ENCODE data around the gene NLGN3. TPM values are rescaled to one million over a fixed set of nuclear protein-coding genes. Genes with fewer than 3 reads are reported as not detected.
A peak's percentile ranks its signal among the peaks of the same experiment; 100 is the strongest.

NLGN3 gene
- total RNA-seq, 1 donor from 2014 or later: 1.1 TPM

GRCh38 chrX:71106427-71106826 lies 38.2 kb upstream of the NLGN3 start, which contains the start of gene CXorf65:
Gene CXorf65, minus strand, starts transcription at chrX:71106740. Its CDS starts 184 bp downstream, at chrX:71106556.
- intact Hi-C loops (cut with micrococcal nuclease): loop anchor here (10.0 kb wide), 1 partner anchor 148 kb away; the partner anchor contains the start of gene ZMYM3
- peak within 1 kb of the TSS; percentile 81 for H3K27ac Mint-ChIP-seq
- peak; percentile 68 for DNase-seq

GRCh38 chrX:71107245-71107644 lies 37.4 kb upstream of the NLGN3 start:
- no peaks in the 10 kb centered on the region for H3K9me3 Mint-ChIP-seq
- H3K27ac Mint-ChIP-seq: peak overlapping the region; percentile 61
- peak overlapping the region; percentile 100 for H3K4me3 Mint-ChIP-seq
- H3K4me1 Mint-ChIP-seq: peaks cover 55% of the 10 kb centered on the region
- H3K36me3 Mint-ChIP-seq (ENCODE audit: low read depth): peaks cover 72% of the 10 kb centered on the region
- H3K27me3 Mint-ChIP-seq: no peaks in the 10 kb centered on the region
- intact Hi-C loops (cut with micrococcal nuclease): loop anchor here (10.0 kb wide), 1 partner anchor 148 kb away; the partner anchor contains the start of gene ZMYM3
- DNase-seq: no peak

More at GRCh38 chrX:71106427-71106826, 38.2 kb upstream of the NLGN3 start, which contains the start of gene CXorf65:
- Mint-ChIP-seq H3K36me3 (ENCODE audit: low read depth) (peaks cover 74% of the 10 kb centered on the region), H3K4me3 (peak within 1 kb of the TSS; percentile 100), H3K9me3 (no peaks in the 10 kb centered on the region), H3K4me1 (peaks cover 52% of the 10 kb centered on the region), H3K27me3 (no peaks in the 10 kb centered on the region)

GRCh38 chrX:71107762-71108360 lies 36.8 kb upstream of the NLGN3 start:
- intact Hi-C loops (cut with micrococcal nuclease): loop anchor here (10.0 kb wide), 1 partner anchor 147 kb away; the partner anchor contains the start of gene ZMYM3
- Mint-ChIP-seq H3K36me3 (ENCODE audit: low read depth) (peaks cover 71% of the 10 kb centered on the region), H3K4me3 (peak overlapping the region; percentile 100), H3K9me3 (no peaks in the 10 kb centered on the region), H3K4me1 (peaks cover 53% of the 10 kb centered on the region), H3K27ac (peak overlapping the region; percentile 89), H3K27me3 (no peaks in the 10 kb centered on the region)
- DNase-seq: peak; percentile 79

- H3K27ac Mint-ChIP-seq: peak overlapping the region; percentile 95
- H3K9me3 Mint-ChIP-seq: no peaks in the 10 kb centered on the region
- peaks cover 45% of the 10 kb centered on the region for H3K4me1 Mint-ChIP-seq
- intact Hi-C loops (cut with micrococcal nuclease): loop anchor here (10.0 kb wide), 1 partner anchor 146 kb away; the partner anchor contains the start of gene ZMYM3
- peaks cover 66% of the 10 kb centered on the region for H3K36me3 Mint-ChIP-seq (ENCODE audit: low read depth)
- no peaks in the 10 kb centered on the region for H3K27me3 Mint-ChIP-seq
- H3K4me3 Mint-ChIP-seq: peak overlapping the region; percentile 100
- DNase-seq: peak; percentile 63
Observed at GRCh38 chrX:71109051-71109450, 35.6 kb upstream of the NLGN3 start.

GRCh38 chrX:71111141-71111843 lies 33.3 kb upstream of the NLGN3 start, which contains the start of gene IL2RG:
Gene IL2RG, minus strand, starts transcription at chrX:71111577. Its CDS starts 38 bp downstream, at chrX:71111539.
- Mint-ChIP-seq H3K27me3 (no peaks in the 10 kb centered on the region), H3K36me3 (ENCODE audit: low read depth) (peaks cover 49% of the 10 kb centered on the region), H3K27ac (peak within 1 kb of the TSS; percentile 95), H3K4me1 (peaks cover 31% of the 10 kb centered on the region), H3K9me3 (no peaks in the 10 kb centered on the region), H3K4me3 (peak within 1 kb of the TSS; percentile 100)
- intact Hi-C loops (cut with micrococcal nuclease): loop anchor here (1.0 to 5.0 kb wide), 4 partner anchors 8 to 421 kb away; partner anchors contain the start of genes OGT and TAF1
- DNase-seq: peak; percentile 93

- Mint-ChIP-seq H3K4me1 (peaks cover 27% of the 10 kb centered on the region), H3K27me3 (no peaks in the 10 kb centered on the region), H3K27ac (peak overlapping the region; percentile 95), H3K4me3 (peak overlapping the region; percentile 100), H3K9me3 (no peaks in the 10 kb centered on the region), H3K36me3 (ENCODE audit: low read depth) (peaks cover 45% of the 10 kb centered on the region)
- no peak for DNase-seq
- intact Hi-C loops (cut with micrococcal nuclease): loop anchor here (1.0 to 5.0 kb wide), 4 partner anchors 9 to 420 kb away; partner anchors contain the start of genes OGT and TAF1
Observed at GRCh38 chrX:71111921-71112431, 32.7 kb upstream of the NLGN3 start.

GRCh38 chrX:71117358-71117757 lies 27.3 kb upstream of the NLGN3 start:
- Mint-ChIP-seq H3K4me1 (peaks cover 15% of the 10 kb centered on the region), H3K4me3 (peak overlapping the region; percentile 12), H3K36me3 (ENCODE audit: low read depth) (peaks cover 13% of the 10 kb centered on the region), H3K9me3 (no peaks in the 10 kb centered on the region), H3K27me3 (no peaks in the 10 kb centered on the region), H3K27ac (no peak overlapping the region)
- DNase-seq: no peak
- intact Hi-C loops (cut with micrococcal nuclease): no loop called here

- Mint-ChIP-seq H3K27ac (peak within 1 kb of the TSS; percentile 86), H3K36me3 (ENCODE audit: low read depth) (peaks cover 21% of the 10 kb centered on the region), H3K27me3 (no peaks in the 10 kb centered on the region), H3K9me3 (no peaks in the 10 kb centered on the region), H3K4me1 (peaks cover 16% of the 10 kb centered on the region), H3K4me3 (peak within 1 kb of the TSS; percentile 84)
- peak; percentile 95 for DNase-seq
- intact Hi-C loops (cut with micrococcal nuclease): loop anchor here (1.0 to 2.0 kb wide), 3 partner anchors 15 to 164 kb away; partner anchors contain the start of genes NONO and SNX12
Observed at GRCh38 chrX:71118032-71118984, 26.3 kb upstream of the NLGN3 start, which contains the start of gene MED12. Gene MED12, plus strand, starts transcription at chrX:71118596. Its CDS starts 159 bp downstream, at chrX:71118755.

- DNase-seq: no peak
- Mint-ChIP-seq H3K27ac (peak overlapping the region; percentile 86), H3K36me3 (ENCODE audit: low read depth) (peaks cover 26% of the 10 kb centered on the region), H3K9me3 (no peaks in the 10 kb centered on the region), H3K4me3 (peak overlapping the region; percentile 84), H3K27me3 (no peaks in the 10 kb centered on the region), H3K4me1 (peaks cover 14% of the 10 kb centered on the region)
- intact Hi-C loops (cut with micrococcal nuclease): loop anchor here (1.0 to 2.0 kb wide), 3 partner anchors 16 to 164 kb away; partner anchors contain the start of genes NONO and SNX12
Observed at GRCh38 chrX:71118985-71119535, 25.6 kb upstream of the NLGN3 start.

- Mint-ChIP-seq H3K36me3 (ENCODE audit: low read depth) (peaks cover 60% of the 10 kb centered on the region), H3K4me3 (no peak overlapping the region), H3K4me1 (peaks cover 16% of the 10 kb centered on the region), H3K27ac (peak overlapping the region; percentile 80), H3K27me3 (no peaks in the 10 kb centered on the region), H3K9me3 (no peaks in the 10 kb centered on the region)
- no peak for DNase-seq
- intact Hi-C loops (cut with micrococcal nuclease): no loop called here
Observed at GRCh38 chrX:71128166-71128833, 16.3 kb upstream of the NLGN3 start.

- Mint-ChIP-seq H3K36me3 (ENCODE audit: low read depth) (peaks cover 55% of the 10 kb centered on the region), H3K27me3 (no peaks in the 10 kb centered on the region), H3K4me1 (peaks cover 16% of the 10 kb centered on the region), H3K27ac (peak overlapping the region; percentile 80), H3K9me3 (no peaks in the 10 kb centered on the region), H3K4me3 (peak overlapping the region; percentile 59)
- intact Hi-C loops (cut with micrococcal nuclease): loop anchor here (1.0 kb wide), 2 partner anchors 31 to 61 kb away; partner anchors contain the start of gene SNX12
- DNase-seq: peak; percentile 92
Observed at GRCh38 chrX:71128915-71129765, 15.5 kb upstream of the NLGN3 start.
